GM21723 (cell line): ENCODE data around the gene TNFSF9.
"Not testable (repeated sequence)": the region's sequence is repeated elsewhere in the genome, so short reads cannot be mapped to it uniquely, and the experiment has no call there.

Experiments
- ATAC-seq: cut with Tn5 transposase; IDR thresholded peaks from one replicate; pipeline ENCODE4 v1.9.1; 2021; ENCODE audit warnings: mild to moderate bottlenecking, moderate library complexity; ENCODE audit not compliant: unreplicated experiment

TNFSF9 gene

DNA sequence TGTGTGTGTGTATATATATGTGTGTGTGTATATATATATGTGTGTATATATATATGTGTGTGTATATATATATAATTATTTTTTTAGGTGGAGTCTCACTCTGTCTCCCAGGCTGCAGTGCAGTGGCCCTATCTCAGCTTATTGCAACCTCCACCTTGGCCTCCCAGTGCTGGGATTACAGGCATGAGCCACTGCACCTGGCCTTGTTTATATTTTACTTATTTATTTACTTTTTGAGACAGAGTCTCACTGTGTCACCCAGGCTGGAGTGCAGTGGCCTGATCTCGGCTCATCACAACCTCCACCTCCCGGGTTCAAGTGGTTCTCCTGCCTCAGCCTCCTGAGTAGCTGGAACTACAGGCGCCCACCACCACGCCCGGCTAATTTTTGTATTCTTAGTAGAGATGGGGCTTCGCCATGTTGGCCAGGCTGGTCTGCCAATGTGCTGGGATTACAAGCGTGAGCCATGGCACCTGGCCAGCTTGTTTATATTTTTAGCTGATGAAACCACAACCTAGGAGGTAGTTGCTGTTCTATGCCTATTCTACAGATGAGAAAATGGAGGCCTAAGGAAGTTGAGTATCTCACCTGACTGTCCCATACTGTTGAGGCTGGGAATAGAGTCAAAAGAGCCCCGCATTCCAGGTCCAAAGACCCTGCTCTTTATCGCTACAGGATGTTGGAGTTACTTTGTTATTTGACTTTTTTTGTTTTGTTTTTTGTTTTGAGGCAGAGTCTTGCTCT lies 22.6 kb upstream of the TNFSF9 start:
- not testable (repeated sequence) for ATAC-seq

DNA sequence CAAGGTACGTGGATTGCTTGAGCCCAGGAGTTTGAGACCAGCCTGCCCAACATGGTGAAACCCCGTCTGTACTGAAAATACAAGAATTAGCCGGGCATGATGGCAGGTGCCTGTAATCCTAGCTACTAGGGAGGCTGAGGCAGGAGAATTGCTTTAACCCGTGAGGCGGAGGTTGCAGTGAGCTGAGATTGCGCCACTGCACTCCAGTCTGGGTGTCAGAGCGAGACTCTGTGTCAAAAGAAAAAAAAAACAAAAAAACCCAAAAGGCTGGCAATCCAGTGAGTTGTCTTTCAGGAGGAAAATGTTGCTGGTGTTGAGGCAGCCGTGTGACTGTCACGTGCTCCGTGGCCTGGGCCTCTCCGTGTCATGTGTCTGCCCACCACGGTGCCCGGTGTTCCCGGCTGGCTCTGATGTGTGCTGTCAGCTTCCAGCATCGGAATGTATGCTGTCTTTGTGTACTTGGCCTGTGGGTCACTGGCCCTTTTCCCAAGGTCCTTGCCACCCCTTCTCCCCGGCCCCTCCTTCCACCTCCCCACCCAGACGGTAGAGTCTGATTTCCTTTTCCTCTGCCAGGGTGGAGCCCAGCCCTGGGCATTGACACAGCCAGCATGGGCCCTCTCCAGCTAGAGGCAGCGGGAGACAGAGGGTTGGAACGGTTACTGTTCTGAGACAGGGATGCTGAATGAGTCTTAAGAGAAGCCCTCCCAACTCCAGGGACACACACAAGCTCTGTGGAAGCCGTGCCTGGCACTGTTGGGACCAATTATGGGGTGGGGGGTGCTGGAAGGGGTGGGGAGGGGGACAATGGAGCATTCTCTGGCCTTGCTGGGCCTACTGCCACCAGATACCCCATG lies 21.5 kb upstream of the TNFSF9 start:
- ATAC-seq: no peak

- ATAC-seq: no peak
These were observed 20.2 kb upstream of the TNFSF9 start for GRCh38 chr19:6510618-6511017.

- no peak for ATAC-seq
These were observed 16.7 kb upstream of the TNFSF9 start for GRCh38 chr19:6514089-6514488.

DNA sequence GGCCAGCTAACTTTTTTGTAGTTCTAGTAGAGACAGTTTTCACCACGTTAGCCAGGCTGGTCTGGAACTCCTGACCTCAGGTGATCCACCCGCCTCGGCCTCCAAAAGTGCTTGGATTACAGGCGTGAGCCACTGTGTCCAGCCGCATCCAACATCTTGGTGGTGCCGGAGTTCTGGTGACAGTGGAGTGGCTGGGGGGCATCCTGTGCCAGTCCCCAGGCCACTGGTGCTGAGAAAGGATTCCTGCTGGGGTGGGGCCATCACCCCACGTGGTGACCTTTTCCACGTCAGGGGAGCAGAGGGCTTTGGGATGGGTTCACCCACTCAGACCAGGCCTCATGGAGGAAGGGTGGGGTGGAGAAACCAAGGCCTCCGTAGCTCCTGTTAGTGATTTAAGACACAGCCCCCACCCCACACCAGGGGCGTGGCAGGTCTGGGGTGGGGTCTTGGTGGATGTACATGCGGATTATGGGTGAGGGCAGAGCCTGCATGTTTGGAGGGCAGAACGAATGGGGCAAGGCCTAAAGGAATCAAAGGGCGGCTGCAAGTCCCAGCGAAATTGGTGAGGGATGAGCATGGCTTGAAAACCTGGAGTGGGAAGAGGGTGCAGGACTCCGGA lies 15.8 kb upstream of the TNFSF9 start:
- ATAC-seq: no peak

GRCh38 chr19:6516018-6516658 lies 14.7 kb upstream of the TNFSF9 start:
- ATAC-seq: peak; percentile 30

DNA sequence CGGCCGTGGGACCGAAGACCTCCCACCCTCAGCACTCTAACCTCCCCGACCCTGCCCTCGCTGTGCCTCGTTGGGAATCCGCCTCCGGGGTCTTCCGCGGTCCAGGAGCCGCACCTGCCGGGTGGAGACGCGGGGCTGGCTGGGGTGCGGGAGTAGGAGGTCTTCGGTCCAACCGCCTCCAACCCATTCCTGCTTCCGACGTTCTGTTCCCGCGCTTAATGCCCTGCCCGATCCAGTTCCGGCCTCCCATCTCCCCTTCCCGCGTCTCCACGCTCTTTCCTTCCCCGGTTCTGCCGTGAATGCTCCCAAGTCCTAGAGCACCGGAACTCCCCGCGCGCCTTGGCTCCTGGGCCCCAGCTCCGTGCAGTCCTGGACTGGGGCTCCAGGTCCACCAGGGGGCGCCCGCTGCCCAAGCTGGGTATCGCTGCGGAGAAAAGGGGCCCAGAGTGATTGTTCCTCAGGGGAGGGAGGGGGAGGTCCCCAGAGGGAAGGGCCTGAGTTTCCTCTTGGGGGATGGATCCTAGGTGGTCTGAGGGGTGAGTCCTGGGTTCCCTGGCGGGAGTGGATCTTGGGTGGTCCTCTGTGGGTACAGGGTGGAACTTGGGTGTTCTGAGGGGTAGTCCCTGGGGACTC lies 14.1 kb upstream of the TNFSF9 start:
- ATAC-seq: peak; percentile 44

DNA sequence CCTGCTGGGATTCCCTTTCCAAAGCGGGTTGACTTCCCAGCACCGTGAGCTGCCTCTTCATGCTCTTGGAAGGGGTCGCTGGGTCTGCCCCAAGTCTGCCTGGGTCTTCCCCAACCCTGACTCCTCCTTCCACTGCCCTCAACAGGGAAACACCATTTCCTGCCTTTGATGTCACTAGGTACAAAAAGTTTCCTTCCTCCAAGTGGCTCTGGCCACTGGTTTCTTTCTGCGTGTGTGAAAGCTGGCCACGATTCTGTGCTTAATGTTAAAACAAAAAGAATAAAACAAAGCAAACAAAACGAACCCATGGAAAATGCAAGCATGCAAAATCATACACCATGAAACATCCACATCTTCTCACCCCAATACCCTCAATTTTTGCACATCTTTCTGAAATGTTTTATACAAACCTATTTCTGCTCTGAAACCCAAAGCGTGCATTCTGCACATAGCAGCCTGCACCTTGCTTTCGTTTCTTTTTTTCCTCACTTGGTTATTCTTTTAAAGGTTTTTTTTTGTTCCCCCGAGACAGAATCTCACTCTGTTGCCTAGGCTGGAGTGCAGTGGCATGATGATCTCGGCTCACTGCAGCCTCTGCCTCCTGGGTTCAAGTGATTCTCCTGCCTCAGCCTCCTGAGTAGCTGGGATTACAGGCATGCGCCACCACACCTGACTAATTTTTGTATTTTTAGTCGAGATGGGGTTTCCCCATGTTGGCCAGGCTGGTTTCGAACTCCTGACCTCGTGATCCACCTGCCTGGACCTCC lies 12.5 kb upstream of the TNFSF9 start:
- no peak for ATAC-seq

DNA sequence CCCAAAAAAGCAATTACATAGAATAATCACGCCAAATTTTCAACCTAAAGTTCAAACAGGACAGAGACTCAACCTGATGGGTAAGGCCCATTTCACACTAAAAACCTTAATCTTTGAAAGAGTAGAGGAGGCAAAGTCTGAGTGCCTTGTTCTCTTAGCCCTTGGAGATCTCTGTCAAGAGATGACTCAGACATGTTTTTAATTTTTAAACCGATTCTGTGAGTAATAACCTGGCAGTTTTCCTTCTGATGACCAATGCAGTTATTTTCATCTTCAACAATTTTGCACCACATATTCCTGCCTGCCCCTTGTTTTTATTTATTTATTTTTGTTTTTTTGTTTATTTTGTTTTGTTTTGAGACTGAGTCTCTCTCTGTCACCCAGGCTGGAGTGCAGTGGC lies 11.5 kb upstream of the TNFSF9 start:
- no peak for ATAC-seq

GRCh38 chr19:6521718-6522646 lies 8.8 kb upstream of the TNFSF9 start:
- ATAC-seq: peak; percentile 47

DNA sequence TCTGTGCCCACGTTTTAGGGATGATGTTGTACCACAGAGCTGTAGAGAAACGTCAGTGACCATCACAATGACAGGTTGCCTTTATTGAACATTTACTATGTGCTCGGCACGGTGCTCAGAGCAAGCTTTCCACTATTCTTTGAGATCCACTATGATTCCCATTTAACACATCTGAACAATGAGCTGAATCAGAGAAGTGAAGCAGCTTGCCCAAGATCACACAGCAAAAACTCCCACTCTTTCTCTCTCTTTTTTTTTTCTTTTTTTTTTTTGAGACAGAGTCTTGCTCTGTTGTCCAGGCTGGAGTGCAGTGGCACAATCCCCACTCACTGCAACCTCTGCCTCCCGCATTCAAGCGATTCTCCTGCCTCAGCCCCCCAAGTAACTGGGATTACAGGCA lies 8.1 kb upstream of the TNFSF9 start:
- no peak for ATAC-seq

DNA sequence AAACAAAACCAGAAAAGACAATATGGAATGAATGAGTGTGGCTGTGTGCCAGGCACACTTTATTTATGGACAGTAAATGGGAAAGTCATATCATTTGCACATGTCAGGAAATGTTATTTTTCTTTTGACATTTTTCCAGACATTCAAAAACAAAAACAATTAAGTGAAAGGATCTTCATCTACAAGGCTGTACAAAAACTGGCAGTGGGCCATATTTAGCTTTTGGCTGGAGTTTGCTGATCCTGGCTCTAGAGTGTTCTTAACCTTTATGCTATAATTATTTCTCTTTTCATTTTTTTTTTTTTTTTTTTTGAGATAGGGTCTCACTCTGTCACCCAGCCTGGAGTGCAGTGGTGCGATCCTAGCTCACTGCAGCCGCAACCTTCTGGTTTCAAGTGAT lies 6.5 kb upstream of the TNFSF9 start:
- no peak for ATAC-seq

GRCh38 chr19:6527893-6528543 lies 2.8 kb upstream of the TNFSF9 start:
- peak; percentile 53 for ATAC-seq

DNA sequence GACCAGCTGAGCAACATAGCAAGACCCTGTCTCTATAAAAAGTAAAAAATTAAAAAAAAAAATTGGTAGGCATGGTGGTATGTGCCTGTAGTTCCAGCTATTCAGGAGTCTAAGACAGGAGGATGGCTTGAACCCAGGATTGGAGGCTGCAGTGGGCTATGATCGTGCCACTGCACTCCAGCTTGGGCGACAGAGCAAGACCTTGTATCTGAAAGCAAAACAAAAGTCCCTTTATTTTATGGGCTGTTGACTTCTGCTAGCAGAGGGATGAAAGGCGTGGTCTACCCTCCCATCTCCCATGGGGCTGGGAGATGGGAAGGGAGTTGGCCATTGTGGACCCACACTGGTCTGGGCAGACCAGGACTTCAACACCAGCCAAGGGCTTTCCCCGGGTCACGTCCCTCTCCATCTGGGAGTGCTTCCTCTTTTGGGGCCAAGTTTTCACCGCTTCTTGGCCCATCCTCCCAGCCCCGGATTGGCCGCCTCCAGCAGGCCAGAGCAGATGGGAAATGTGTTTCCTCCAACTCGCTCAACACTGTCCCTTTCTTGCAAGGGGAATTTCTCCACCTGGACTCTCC lies 2.2 kb upstream of the TNFSF9 start:
- no peak for ATAC-seq

- ATAC-seq: no peak
These were observed 1.5 kb upstream of the TNFSF9 start for GRCh38 chr19:6529351-6529750.

- no peak for ATAC-seq
These were observed 865 bp upstream of the TNFSF9 start for GRCh38 chr19:6529937-6530385.

- ATAC-seq: no peak
These were observed 533 bp downstream of the TNFSF9 start for GRCh38 chr19:6531163-6531955.

GRCh38 chr19:6531956-6532243 lies 1.1 kb downstream of the TNFSF9 start:
- ATAC-seq: no peak
